Panc1 (cell line): ENCODE results near the gene VSNL1. TPM values are rescaled to one million over a fixed set of nuclear protein-coding genes. Genes with fewer than 3 reads are reported as not detected.

Experiments used
- ATAC-seq: fragments of 200-7000 bp; cut with Tn5 transposase; 2 replicates; pipeline ENCODE4 v1.9.1; 2020; ENCODE audit warnings: mild to moderate bottlenecking, moderate library complexity
- BruUV-seq: library from RNA; stranded (reverse); fragments of 400-500 nt; replicated peaks from 2 replicates; lab custom pipeline; 2021; lab: Mats Ljungman, UMichigan
- CTCF ChIA-PET: fragments of 300-600 bp; sonication (Branson Sonifier 250); formaldehyde crosslinking; loops from one replicate; lab custom pipeline; 2022; ENCODE audit warnings: antibody characterized with exemption; lab: Charles Lee
- POLR2A ChIA-PET: fragments of 300-600 bp; sonication (Branson Sonifier 250); formaldehyde crosslinking; loops from one replicate; lab custom pipeline; 2022; ENCODE audit warnings: antibody characterized with exemption; lab: Charles Lee
- DNase-seq: peaks from one replicate; pipeline ENCODE4 v3.0.0-alpha.2; 2010; ENCODE audit warnings: low read depth, low spot score
- H3K27ac ChIP-seq: 2 replicates; pipeline ENCODE4 v1.5.1; 2011; ENCODE audit warnings: mild to moderate bottlenecking, low read length, inconsistent platforms
- H3K27me3 ChIP-seq: fragments of 200-500 bp; sonication (Bioruptor generic); 2 replicates; pipeline ENCODE4 v1.6.0; 2014; ENCODE audit warnings: low read length, inconsistent platforms; ENCODE audit not compliant: control insufficient read depth, insufficient read depth
- H3K36me3 ChIP-seq: fragments of 200-500 bp; sonication (Bioruptor generic); 2 replicates; pipeline ENCODE4 v1.5.1; 2014; ENCODE audit warnings: inconsistent platforms, mild to moderate bottlenecking, low read length, moderate library complexity; ENCODE audit not compliant: control insufficient read depth, insufficient read depth
- H3K4me1 ChIP-seq: 2 replicates; pipeline ENCODE4 v1.5.1; 2011; ENCODE audit warnings: inconsistent platforms, mild to moderate bottlenecking, low read length, moderate library complexity; ENCODE audit not compliant: control insufficient read depth, insufficient read depth
- H3K4me3 ChIP-seq, 2 experiments: 2 replicates each; pipeline ENCODE4 v1.5.1; 2011 to 2012; ENCODE audit warnings: low read depth in 2 of 2, low read length in 2 of 2, mild to moderate bottlenecking in 2 of 2, inconsistent platforms in 1 of 2, moderate library complexity in 1 of 2
- H3K9me3 ChIP-seq: fragments of 200-500 bp; sonication (Bioruptor generic); 2 replicates; pipeline ENCODE4 v1.5.1; 2014; ENCODE audit warnings: low read depth, mild to moderate bottlenecking, inconsistent platforms, low read length, moderate library complexity; ENCODE audit not compliant: control insufficient read depth, insufficient read depth
- POLR2AphosphoS5 ChIP-seq: IDR thresholded peaks from 2 replicates; pipeline ENCODE4 v1.6.1; 2012; ENCODE audit warnings: mild to moderate bottlenecking, low read depth, low read length, moderate library complexity
- SIN3A ChIP-seq: IDR thresholded peaks from 2 replicates; pipeline ENCODE4 v1.6.1; 2012; ENCODE audit warnings: low read depth, mild to moderate bottlenecking, low read length, moderate library complexity, borderline replicate concordance; ENCODE audit not compliant: insufficient read depth
- TCF7L2 ChIP-seq: IDR thresholded peaks from 2 replicates; pipeline ENCODE4 v1.6.1; 2011; ENCODE audit warnings: mild to moderate bottlenecking, low read depth, low read length, inconsistent platforms
- in situ Hi-C: cut with HindIII; loops from 2 replicates; pipeline ENCODE4 v1.10.0; 2016; ENCODE audit warnings: low sequenced_read_pairs, low pct_unique_long_range_greater_than_20kb
- intact Hi-C: fragments of 100-400 bp; cut with micrococcal nuclease; formaldehyde crosslinking; loops from one replicate; pipeline ENCODE4 v1.10.0; 2022; ENCODE audit not compliant: unreplicated experiment
- total RNA-seq: library from RNA; stranded (reverse); gene quantifications from one replicate; pipeline ENCODE4 v1.2.1, GENCODE V29; 2021; ENCODE audit not compliant: unreplicated experiment
- TF ChIP-seq, protein P1 (sequence below), 2 experiments: IDR thresholded peaks; 2 replicates each; pipeline ENCODE4 v1.6.1; 2011 to 2012; ENCODE audit warnings: low read depth in 2 of 2, control low read depth in 1 of 2, low read length in 1 of 2, mild to moderate bottlenecking in 1 of 2, moderate library complexity in 1 of 2; ENCODE audit not compliant: insufficient read depth in 1 of 2
- TF ChIP-seq, protein P2 (sequence below): fragments of 450-650 bp; IDR thresholded peaks from 2 replicates; pipeline ENCODE4 v1.5.1; 2017; ENCODE audit warnings: mild to moderate bottlenecking

Gene VSNL1
- total RNA-seq, 1 experiment from 2014 or later, result not detected

DNA sequence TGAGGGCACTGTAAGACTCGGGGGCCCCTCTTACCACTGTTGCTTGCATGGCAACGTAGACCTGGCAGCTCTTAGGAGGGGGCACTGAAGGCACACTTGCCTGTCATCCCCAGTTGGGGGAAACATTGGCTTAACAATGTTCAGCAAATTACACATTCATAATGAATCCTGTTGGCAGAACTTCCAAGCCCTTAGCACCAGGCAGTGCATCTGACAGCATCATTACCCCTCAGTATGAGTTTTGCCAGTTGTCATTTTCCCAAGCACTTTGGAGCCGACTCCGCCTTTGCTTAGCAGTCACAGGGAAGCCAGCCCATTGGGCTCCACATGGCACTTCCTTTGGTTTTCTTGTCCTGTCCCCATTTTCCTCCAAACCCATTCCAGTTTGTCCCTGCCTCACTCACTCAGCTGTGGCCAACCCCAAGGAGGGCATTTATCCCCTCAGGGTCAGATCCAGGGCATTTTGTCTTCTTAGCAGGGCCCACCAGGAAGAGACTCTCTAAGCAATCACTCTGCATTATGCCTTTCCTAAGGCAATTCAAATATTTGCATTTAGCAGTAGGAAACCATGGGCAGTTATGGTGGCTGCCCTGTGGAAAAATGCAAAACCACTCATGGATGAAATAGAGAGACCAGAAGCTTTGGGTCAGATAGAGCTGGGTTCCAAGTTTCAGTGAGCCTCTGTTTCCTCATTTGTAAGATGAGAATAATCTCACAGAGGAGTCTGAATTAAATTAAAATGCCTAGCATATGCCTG is 73.9 kb downstream of the VSNL1 start:
- ATAC-seq (no peak), DNase-seq (no peak)
- Histone ChIP-seq H3K4me1 (no peaks in the 10 kb centered on the region), H3K4me3 (no peak overlapping the region), H3K27ac (no peak overlapping the region), H3K9me3 (no peaks in the 10 kb centered on the region), H3K36me3 (no peaks in the 10 kb centered on the region), H3K27me3 (no peaks in the 10 kb centered on the region; the same call in 1 of the 2 replicates)
- BruUV-seq, result no TSS peak
- ChIA-PET CTCF (no interaction called here), POLR2A (no interaction called here)
- in situ Hi-C loops, result no loop called here
- TF ChIP-seq POLR2AphosphoS5 (no peak), TCF7L2 (no peak), SIN3A (no peak)
- TF ChIP-seq, protein P1, sequence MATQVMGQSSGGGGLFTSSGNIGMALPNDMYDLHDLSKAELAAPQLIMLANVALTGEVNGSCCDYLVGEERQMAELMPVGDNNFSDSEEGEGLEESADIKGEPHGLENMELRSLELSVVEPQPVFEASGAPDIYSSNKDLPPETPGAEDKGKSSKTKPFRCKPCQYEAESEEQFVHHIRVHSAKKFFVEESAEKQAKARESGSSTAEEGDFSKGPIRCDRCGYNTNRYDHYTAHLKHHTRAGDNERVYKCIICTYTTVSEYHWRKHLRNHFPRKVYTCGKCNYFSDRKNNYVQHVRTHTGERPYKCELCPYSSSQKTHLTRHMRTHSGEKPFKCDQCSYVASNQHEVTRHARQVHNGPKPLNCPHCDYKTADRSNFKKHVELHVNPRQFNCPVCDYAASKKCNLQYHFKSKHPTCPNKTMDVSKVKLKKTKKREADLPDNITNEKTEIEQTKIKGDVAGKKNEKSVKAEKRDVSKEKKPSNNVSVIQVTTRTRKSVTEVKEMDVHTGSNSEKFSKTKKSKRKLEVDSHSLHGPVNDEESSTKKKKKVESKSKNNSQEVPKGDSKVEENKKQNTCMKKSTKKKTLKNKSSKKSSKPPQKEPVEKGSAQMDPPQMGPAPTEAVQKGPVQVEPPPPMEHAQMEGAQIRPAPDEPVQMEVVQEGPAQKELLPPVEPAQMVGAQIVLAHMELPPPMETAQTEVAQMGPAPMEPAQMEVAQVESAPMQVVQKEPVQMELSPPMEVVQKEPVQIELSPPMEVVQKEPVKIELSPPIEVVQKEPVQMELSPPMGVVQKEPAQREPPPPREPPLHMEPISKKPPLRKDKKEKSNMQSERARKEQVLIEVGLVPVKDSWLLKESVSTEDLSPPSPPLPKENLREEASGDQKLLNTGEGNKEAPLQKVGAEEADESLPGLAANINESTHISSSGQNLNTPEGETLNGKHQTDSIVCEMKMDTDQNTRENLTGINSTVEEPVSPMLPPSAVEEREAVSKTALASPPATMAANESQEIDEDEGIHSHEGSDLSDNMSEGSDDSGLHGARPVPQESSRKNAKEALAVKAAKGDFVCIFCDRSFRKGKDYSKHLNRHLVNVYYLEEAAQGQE (IDR thresholded peaks at IDR 0.05; ENCODE audit: insufficient read depth in 1 of 2, low read depth in 2 of 2, low read length in 1 of 2), result no peak
- TF ChIP-seq, protein P2, sequence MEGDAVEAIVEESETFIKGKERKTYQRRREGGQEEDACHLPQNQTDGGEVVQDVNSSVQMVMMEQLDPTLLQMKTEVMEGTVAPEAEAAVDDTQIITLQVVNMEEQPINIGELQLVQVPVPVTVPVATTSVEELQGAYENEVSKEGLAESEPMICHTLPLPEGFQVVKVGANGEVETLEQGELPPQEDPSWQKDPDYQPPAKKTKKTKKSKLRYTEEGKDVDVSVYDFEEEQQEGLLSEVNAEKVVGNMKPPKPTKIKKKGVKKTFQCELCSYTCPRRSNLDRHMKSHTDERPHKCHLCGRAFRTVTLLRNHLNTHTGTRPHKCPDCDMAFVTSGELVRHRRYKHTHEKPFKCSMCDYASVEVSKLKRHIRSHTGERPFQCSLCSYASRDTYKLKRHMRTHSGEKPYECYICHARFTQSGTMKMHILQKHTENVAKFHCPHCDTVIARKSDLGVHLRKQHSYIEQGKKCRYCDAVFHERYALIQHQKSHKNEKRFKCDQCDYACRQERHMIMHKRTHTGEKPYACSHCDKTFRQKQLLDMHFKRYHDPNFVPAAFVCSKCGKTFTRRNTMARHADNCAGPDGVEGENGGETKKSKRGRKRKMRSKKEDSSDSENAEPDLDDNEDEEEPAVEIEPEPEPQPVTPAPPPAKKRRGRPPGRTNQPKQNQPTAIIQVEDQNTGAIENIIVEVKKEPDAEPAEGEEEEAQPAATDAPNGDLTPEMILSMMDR, result no peak
- intact Hi-C loops, result no loop called here

DNA sequence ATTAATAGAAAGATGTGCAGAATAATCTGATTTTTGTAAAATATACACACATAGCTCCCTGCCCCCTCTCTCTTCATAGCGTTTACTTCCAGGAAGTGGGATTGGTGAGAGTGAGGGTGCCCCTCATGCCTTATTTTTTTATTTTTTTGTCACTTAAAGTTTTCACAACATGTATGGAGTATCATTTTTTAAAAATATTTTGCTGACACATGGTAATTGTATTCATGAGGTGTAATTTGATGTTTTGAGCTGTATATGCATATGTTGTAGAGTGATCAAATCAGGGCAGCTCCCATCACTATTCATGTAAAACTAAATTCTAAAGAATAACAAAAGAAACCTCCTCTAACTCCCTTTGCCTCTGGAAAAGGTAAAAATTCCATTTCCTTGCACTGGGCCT is 74.7 kb downstream of the VSNL1 start:
- CTCF ChIA-PET, result no interaction called here
- Histone ChIP-seq H3K27me3 (no peaks in the 10 kb centered on the region; the same call in 1 of the 2 replicates), H3K27ac (no peak overlapping the region), H3K4me3 (no peak overlapping the region), H3K36me3 (no peaks in the 10 kb centered on the region), H3K4me1 (no peaks in the 10 kb centered on the region), H3K9me3 (no peaks in the 10 kb centered on the region)
- TF ChIP-seq, protein P1 (IDR thresholded peaks at IDR 0.05; ENCODE audit: insufficient read depth in 1 of 2, low read depth in 2 of 2, low read length in 1 of 2), result no peak
- TF ChIP-seq TCF7L2 (no peak), SIN3A (no peak), POLR2AphosphoS5 (no peak)
- TF ChIP-seq, protein P2, result no peak
- in situ Hi-C loops (no loop called here), intact Hi-C loops (no loop called here)
- POLR2A ChIA-PET, result no interaction called here
- BruUV-seq, result no TSS peak
- no peak for ATAC-seq
- no peak for DNase-seq
